Effector memory CD4-positive, alpha-beta T cell (primary cell): ENCODE results near the gene DPYSL4.

ENCODE experiments used
- DNase-seq, 3 donors: peaks; one replicate each; pipeline ENCODE4 v3.0.0-alpha.2; 2020
- H3K27ac ChIP-seq: 2 replicates; pipeline ENCODE4 v1.7.0; 2013; ENCODE audit warnings: mild to moderate bottlenecking, low read length, moderate library complexity; ENCODE audit not compliant: insufficient read depth, poor library complexity, severe bottlenecking
- H3K27me3 ChIP-seq: replicated peaks from 2 replicates; pipeline ENCODE4 v1.7.0; 2013; ENCODE audit warnings: mild to moderate bottlenecking, low read length; ENCODE audit not compliant: insufficient read depth, control insufficient read depth, poor library complexity, severe bottlenecking
- H3K36me3 ChIP-seq: 2 replicates; pipeline ENCODE4 v1.7.0; 2013; ENCODE audit warnings: mild to moderate bottlenecking, low read length, moderate library complexity; ENCODE audit not compliant: control insufficient read depth, insufficient read depth
- H3K4me1 ChIP-seq: 2 replicates; pipeline ENCODE4 v1.7.0; 2013; ENCODE audit warnings: low read length, mild to moderate bottlenecking; ENCODE audit not compliant: control insufficient read depth, insufficient read depth, poor library complexity, severe bottlenecking
- H3K4me3 ChIP-seq: 2 replicates; pipeline ENCODE4 v1.7.0; 2013; ENCODE audit warnings: low read length, low read depth, mild to moderate bottlenecking; ENCODE audit not compliant: insufficient read depth, poor library complexity, severe bottlenecking
- H3K9me3 ChIP-seq: 2 replicates; pipeline ENCODE4 v1.7.0; 2013; ENCODE audit warnings: mild to moderate bottlenecking, low read length, moderate library complexity; ENCODE audit not compliant: control insufficient read depth

The DPYSL4 gene

DNA sequence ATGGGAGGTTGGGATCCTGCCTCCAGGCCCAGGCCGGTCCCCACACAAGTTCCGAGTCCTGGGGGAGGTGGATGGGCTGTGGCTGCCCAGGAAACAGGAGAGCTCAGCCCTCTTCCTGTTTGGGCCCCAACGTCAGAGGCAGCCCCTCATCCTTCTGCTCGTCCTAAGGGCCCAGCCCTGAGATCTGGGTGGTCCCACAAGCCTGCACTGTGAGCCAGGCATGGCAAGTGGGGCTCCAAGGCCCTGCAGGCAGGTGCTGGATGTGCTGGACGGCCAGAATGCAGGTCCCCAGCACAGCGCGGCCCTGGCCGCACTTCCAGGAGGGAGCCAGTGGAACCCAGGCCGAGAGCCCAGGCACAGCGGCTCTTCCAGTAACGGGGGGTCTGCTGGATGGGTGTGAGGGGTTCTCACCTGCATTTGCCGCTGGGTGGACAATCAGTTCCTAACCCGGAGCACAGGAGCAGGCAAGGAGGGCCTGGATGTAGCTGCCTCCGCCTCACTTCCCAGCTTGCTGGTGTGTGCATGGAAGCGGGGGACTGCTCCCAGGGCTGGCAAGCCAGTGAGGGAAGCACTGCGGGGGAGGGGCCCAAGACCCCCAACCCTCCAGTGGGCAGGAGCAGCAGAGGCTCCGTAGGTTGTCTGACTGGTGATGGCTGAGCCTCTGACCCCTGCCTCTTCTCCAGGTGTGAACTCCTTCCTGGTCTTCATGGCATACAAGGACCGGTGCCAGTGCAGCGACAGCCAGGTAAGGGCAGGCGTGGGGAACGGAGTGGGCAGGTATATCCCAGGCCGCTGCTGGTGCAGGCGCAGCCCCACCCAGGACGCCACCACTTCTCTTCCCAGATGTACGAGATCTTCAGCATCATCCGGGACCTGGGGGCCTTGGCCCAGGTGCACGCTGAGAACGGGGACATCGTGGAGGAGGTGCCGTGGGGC lies 9.7 kb downstream of the DPYSL4 start:
- no peaks in the 10 kb centered on the region for H3K27me3 ChIP-seq
- H3K4me1 ChIP-seq = no peaks in the 10 kb centered on the region
- H3K4me3 ChIP-seq = no peak overlapping the region
- DNase-seq = no peak
- H3K36me3 ChIP-seq = no peaks in the 10 kb centered on the region
- H3K9me3 ChIP-seq = no peaks in the 10 kb centered on the region
- H3K27ac ChIP-seq = no peak overlapping the region

GRCh38 chr10:132197271-132198067 lies 10.7 kb downstream of the DPYSL4 start:
- H3K4me1 ChIP-seq = no peaks in the 10 kb centered on the region
- no peak overlapping the region for H3K4me3 ChIP-seq
- no peaks in the 10 kb centered on the region for H3K36me3 ChIP-seq
- no peaks in the 10 kb centered on the region for H3K27me3 ChIP-seq
- H3K9me3 ChIP-seq = no peaks in the 10 kb centered on the region
- no peak overlapping the region for H3K27ac ChIP-seq
- no peak for DNase-seq

DNA sequence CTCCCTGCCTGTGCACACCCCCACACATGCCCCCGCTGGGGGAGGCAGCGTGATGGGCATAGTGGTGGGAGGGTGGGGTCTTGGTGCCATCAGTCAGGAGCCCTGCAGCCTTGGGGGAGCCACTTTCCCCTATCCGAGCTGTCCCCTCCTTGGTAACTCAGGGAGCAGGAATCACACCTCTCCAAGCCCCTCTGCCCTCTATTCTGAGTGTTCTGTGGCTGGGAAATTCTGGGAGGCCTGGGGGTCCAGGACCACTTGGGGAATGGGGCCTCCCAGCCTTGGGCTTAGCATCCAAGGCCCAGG lies 11.3 kb downstream of the DPYSL4 start:
- H3K4me1 ChIP-seq = no peaks in the 10 kb centered on the region
- H3K27ac ChIP-seq = no peak overlapping the region
- H3K36me3 ChIP-seq = no peaks in the 10 kb centered on the region
- H3K4me3 ChIP-seq = no peak overlapping the region
- DNase-seq = no peak
- no peaks in the 10 kb centered on the region for H3K9me3 ChIP-seq
- H3K27me3 ChIP-seq = no peaks in the 10 kb centered on the region

DNA sequence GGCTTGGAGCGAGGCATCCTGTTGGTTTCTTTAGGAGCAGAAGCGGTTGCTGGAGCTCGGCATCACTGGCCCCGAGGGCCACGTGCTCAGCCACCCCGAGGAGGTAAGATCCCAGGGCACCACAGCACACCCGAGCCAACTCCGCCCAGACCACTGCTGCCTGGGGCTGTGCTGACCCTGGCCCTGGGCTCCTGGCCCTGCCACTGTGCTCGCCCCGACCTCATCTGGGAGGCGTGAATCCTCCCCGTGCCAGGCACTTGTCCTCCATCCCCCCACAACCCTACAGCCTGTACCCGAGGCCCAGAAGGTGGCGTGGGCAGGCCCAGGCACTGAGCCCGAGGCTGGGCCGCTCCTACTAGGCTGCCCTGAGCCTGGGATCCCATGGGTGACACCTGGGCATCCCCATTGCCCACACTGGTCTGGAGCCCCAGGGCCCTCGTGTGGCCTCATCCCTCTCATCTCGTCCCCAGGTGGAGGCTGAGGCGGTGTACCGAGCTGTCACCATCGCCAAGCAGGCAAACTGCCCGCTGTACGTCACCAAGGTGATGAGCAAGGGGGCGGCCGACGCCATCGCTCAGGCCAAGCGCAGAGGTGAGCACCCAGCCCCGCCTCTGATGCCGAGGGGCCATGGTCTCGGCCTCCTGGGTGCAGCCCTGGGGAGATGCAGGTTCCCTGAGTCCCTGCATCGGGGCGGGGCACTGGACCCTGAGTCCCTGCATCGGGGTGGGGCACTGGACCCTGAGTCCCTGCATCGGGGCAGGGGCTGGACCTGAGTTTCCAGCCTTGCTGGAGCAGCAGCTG lies 11.8 kb downstream of the DPYSL4 start:
- H3K4me3 ChIP-seq = no peak overlapping the region
- H3K27me3 ChIP-seq = no peaks in the 10 kb centered on the region
- no peaks in the 10 kb centered on the region for H3K4me1 ChIP-seq
- DNase-seq = no peak
- no peaks in the 10 kb centered on the region for H3K36me3 ChIP-seq
- no peak overlapping the region for H3K27ac ChIP-seq
- no peaks in the 10 kb centered on the region for H3K9me3 ChIP-seq

DNA sequence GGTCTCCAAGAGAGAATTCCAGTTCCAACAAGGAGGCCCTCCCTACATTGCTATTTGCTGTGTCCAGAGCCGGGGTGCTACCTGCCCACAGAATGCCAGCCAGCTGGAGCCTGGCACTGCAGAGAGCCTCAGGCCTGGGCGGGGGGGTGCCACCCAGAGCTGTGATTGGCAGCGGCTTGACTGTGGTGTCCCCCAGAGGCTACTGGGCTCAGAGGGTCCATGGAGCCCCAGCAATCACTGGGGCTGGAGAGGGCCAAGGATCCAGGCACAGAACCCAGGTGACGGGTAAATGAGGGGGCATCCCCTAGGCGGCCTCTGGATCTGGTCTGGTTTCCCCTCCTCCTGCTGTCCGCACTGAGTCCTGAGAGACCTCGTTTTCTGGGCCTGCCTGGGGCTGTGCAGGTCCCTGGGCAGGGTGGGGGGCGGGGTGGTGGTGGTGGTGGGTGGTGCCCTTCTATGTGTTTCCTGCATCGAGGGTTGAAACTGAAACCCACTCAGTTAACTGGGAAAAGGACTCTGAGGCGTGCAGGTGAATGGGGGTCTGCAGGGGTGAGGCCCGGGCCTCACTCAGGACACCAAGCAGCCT lies 12.6 kb downstream of the DPYSL4 start:
- H3K4me1 ChIP-seq = no peaks in the 10 kb centered on the region
- no peaks in the 10 kb centered on the region for H3K27me3 ChIP-seq
- no peak overlapping the region for H3K27ac ChIP-seq
- no peak for DNase-seq
- H3K9me3 ChIP-seq = no peaks in the 10 kb centered on the region
- no peak overlapping the region for H3K4me3 ChIP-seq
- no peaks in the 10 kb centered on the region for H3K36me3 ChIP-seq

- no peak overlapping the region for H3K27ac ChIP-seq
- no peak for DNase-seq
Measured at GRCh38 chr10:132199854-132200311, 13.1 kb downstream of the DPYSL4 start.

DNA sequence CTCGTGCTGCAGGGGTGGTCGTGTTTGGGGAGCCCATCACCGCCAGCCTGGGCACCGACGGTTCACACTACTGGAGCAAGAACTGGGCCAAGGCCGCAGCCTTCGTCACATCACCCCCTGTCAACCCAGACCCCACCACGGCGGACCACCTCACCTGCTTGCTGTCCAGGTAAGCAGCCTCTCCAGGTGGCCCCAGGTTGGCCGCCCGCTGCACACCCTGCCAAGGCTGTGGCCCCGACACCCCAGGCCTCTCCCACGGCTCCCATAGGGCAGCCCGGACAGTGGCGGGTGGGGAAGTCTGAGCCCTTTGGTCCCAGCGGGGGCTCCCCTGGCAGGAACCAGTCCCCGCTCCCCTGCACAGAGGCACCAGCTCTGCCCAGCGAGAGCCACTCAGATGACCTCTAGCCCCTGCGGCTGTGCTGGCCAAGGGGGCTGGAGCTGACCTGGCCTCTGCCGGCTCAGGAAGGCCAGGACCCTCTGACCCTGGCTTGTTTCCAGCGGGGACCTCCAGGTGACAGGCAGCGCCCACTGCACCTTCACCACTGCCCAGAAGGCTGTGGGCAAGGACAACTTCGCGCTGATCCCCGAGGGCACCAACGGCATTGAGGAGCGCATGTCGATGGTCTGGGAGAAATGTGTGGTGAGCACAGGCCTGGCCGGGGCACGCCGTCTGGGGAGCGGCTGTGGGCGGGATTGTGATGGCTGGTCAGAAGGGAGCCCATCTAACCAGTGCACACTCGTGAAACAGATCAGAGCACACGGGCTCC lies 13.8 kb downstream of the DPYSL4 start:
- Histone ChIP-seq H3K36me3 (no peaks in the 10 kb centered on the region), H3K27me3 (no peaks in the 10 kb centered on the region), H3K27ac (no peak overlapping the region), H3K4me1 (no peaks in the 10 kb centered on the region), H3K4me3 (no peak overlapping the region), H3K9me3 (no peaks in the 10 kb centered on the region)
- no peak for DNase-seq

More at GRCh38 chr10:132199854-132200311, 13.1 kb downstream of the DPYSL4 start:
- Histone ChIP-seq H3K9me3 (no peaks in the 10 kb centered on the region), H3K27me3 (no peaks in the 10 kb centered on the region), H3K36me3 (no peaks in the 10 kb centered on the region), H3K4me3 (no peak overlapping the region), H3K4me1 (no peaks in the 10 kb centered on the region)

- no peak for DNase-seq
- H3K36me3 ChIP-seq = no peaks in the 10 kb centered on the region
- H3K4me1 ChIP-seq = no peaks in the 10 kb centered on the region
Measured at GRCh38 chr10:132201111-132201969, 14.6 kb downstream of the DPYSL4 start.

More at GRCh38 chr10:132201111-132201969, 14.6 kb downstream of the DPYSL4 start:
- no peaks in the 10 kb centered on the region for H3K9me3 ChIP-seq
- no peak overlapping the region for H3K4me3 ChIP-seq
- H3K27ac ChIP-seq = no peak overlapping the region
- H3K27me3 ChIP-seq = no peaks in the 10 kb centered on the region
